Skeletal muscle cell (primary cell): ENCODE measurements around the gene EFNB1.
A peak's percentile ranks its signal among the peaks of the same experiment; 100 is the strongest.
"Not testable (repeated sequence)": the region's sequence is repeated elsewhere in the genome, so short reads cannot be mapped to it uniquely, and the experiment has no call there.

Experiments
- DNase-seq: peaks from one replicate; pipeline ENCODE4 v3.0.0-alpha.2; 2010; ENCODE audit warnings: low read depth
- H3K4me3 ChIP-seq: 2 replicates; pipeline ENCODE4 v1.5.1; 2011; ENCODE audit warnings: low read depth, mild to moderate bottlenecking, control low read depth, low read length, moderate library complexity

The EFNB1 gene

GRCh38 chrX:68828740-68829581 lies at the start of gene EFNB1:
TSS of gene EFNB1 (plus strand) at chrX:68829021. CDS start at chrX:68829777, 756 bp downstream.
- peak within 1 kb of the TSS; percentile 72 for H3K4me3 ChIP-seq
- DNase-seq, result peak; percentile 90

DNA sequence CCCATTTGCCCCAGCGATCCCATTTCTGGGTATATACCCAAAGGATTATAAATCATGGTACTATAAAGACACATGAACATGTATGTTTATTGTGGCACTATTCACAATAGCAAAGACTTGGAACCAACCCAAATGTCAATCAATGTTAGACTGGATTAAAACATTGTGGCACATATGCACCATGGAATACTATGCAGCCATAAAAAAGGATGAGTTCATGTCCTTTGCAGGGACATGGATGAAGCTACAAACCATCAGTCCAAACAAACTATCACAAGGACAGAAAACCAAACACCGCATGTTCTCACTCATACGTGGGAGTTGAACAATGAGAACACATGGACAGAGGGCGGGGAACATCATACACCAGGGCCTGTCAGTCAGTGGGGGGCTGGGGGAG lies 47.5 kb upstream of the EFNB1 start:
- not testable (repeated sequence) for H3K4me3 ChIP-seq, DNase-seq

- no peak for DNase-seq
- H3K4me3 ChIP-seq, result no peak overlapping the region
These were observed 44.0 kb upstream of the EFNB1 start for GRCh38 chrX:68784816-68785215.

DNA sequence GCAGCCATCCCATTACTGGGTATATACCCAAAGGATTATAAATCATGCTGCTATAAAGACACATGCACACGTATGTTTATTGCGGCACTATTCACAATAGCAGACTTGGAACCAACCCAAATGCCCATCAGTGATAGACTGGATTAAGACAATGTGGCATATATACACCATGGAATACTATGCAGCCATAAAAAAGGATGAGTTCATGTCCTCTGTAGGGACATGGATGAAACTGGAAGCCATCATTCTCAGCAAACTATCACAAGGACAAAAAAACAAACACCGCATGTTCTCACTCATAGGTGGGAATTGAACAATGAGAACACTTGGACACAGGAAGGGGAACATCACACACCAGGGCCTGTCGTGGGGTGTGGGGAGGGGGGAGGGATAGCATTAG lies 42.2 kb upstream of the EFNB1 start:
- not testable (repeated sequence) for DNase-seq

GRCh38 chrX:68789966-68790365 lies 38.9 kb upstream of the EFNB1 start:
- no peak for DNase-seq
- no peak overlapping the region for H3K4me3 ChIP-seq

More for the DNA sequence above, 42.2 kb upstream of the EFNB1 start:
- not testable (repeated sequence) for H3K4me3 ChIP-seq

GRCh38 chrX:68792083-68792482 lies 36.7 kb upstream of the EFNB1 start:
- no peak for DNase-seq
- H3K4me3 ChIP-seq, result no peak overlapping the region

DNA sequence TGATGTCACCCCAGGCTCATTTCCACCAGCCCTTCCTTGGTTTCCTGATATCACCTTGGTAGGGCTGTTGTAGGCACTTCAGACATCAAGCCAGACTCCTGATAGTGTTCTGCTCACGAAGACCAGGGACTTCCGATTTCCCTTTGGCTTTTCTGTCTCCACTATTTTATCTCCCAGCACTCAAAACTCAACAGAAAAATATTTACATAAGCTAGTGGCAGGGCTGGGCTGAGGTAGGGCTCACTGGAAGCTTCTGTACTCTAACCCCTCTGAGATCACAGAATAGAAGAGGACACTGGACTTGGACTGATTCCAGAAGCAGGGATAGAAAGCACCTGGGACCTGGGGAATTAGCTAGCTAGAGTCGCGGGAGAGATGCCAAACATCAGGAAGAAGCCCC lies 34.4 kb upstream of the EFNB1 start:
- no peak for DNase-seq
- H3K4me3 ChIP-seq, result no peak overlapping the region

DNA sequence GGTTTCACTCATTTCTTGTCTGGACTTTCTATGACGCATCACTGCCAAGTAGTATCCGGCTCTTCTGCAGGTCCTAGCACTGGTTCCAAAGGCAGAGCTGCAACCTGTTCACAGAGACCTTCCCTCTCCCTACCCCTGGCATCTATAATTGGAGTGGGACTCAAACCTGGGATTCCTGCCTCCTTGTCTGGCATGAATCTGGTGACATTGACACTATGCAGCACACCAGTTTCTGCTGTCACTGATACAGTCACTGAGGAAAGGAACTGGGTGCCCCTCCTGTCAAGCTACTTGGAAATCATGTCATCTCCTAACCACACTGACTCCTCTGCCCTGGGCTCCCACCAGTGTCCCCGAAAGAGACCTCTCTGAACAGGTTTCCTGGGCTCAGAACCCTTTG lies 33.1 kb upstream of the EFNB1 start:
- no peak overlapping the region for H3K4me3 ChIP-seq
- no peak for DNase-seq

DNA sequence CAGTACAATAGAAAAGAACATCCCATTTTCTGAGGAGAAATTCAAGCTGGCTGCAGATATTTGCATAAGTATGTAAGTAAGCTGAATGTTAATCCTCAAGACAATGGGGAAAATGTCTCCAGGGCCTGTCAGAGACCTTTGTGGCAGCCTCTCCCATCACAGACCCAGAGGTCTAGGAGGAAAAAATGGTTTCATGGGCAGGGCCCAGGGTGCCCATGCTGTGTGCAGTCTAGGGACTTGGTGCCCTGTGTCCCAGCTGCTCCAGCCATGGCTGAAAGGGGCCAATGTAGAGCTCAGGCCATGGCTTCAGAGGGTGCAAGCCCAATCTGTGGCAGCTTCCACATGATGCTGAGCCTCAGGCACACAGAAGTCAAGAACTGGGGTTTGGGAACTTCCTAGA lies 30.4 kb upstream of the EFNB1 start:
- not testable (repeated sequence) for DNase-seq

GRCh38 chrX:68801737-68802290 lies 27.0 kb upstream of the EFNB1 start:
- H3K4me3 ChIP-seq, result no peak overlapping the region
- no peak for DNase-seq

More for the DNA sequence above, 30.4 kb upstream of the EFNB1 start:
- not testable (repeated sequence) for H3K4me3 ChIP-seq

DNA sequence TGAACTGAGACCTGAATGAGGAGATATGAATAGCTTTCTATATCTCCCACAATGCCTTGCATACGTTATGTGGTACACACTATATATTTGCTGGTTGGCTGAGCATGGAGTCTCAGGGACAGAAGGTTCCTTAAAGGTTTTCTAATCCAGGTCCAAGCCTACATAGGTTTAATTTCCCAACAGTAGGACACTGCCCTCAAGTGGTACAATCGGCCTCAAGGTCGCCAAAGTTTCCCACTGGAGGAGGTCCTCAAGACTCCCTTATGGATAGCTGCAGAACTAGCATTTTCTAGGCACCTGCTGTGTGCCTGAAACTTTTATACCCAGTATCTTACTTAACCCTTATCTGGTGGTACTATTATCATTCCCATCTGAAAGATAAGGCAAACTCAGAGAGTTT lies 21.0 kb upstream of the EFNB1 start:
- no peak overlapping the region for H3K4me3 ChIP-seq
- no peak for DNase-seq

DNA sequence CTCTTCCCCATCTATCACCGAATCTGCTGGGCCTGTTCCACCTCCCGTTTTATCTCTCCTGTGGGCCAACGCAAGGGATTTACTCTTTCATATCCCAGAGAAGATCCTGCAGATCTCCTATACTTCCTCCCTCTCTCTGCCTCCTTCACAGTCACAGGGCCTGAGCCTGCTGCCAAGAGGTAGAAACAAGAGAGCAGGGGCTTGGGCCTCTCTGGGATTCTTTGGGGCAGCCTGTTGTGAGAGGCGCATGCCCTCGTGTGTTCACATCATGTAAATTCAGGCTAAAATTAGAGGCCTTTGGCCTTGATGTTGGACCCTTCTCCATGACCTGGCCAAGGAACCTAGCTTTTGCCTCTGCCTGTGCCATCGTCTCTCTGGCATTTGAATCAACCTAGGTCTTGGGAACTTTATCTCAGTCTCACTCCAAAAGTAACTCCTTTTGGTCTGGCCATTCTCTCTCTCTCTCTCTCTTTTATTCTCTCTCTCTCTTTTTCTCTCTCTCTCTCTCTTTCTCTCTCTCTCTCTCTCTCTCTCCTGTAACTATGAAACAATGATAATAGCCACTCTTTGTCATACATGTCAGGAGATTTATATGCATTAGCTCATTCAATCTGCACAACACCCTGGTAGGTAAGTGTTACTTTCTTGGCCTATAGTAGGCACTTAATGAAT lies 20.0 kb upstream of the EFNB1 start:
- no peak overlapping the region for H3K4me3 ChIP-seq
- DNase-seq, result no peak

- H3K4me3 ChIP-seq, result no peak overlapping the region
- no peak for DNase-seq
These were observed 8.2 kb upstream of the EFNB1 start for GRCh38 chrX:68820476-68821110.

- no peak overlapping the region for H3K4me3 ChIP-seq
- DNase-seq, result no peak
These were observed 7.2 kb upstream of the EFNB1 start for GRCh38 chrX:68821616-68822015.

DNA sequence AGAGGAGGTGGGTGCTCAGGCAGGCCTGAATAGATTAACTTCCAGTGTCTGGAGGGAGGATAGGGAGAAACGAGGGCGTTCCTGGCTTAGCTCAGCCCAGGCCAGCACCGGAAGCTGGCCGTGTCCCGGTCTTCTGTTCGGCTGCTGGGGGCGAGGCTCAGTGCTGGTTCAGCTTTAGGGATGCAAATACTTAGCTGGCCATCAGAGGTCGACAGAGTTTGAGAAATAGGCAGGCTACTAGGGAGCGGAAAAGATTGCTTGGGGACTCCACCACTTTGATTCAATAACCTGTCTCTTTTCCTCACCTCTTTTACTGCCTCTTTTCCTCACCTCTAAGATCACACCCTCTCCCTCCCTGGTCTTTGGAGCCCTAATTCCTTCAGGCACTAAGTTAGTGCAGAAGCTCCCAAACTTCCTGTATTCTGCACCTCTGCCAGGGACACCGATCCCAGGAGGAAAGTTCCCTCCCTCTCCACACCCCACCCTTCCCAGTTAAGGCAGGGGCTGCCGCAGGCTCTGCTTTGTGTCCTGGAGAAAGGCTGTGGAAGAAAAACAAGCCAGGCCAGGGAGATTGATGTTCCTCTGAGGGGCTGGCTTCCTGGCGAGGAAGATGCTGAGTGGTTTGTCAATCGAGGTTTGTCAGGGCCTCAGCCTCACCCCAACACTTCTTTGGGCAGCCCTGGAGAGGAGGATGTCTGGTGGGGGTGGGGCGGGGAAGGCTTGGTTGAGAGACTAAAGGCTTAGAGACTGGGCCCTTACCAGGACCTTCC lies 6.0 kb upstream of the EFNB1 start:
- H3K4me3 ChIP-seq, result no peak overlapping the region
- DNase-seq, result no peak

GRCh38 chrX:68823413-68824151 lies 5.2 kb upstream of the EFNB1 start:
- H3K4me3 ChIP-seq, result no peak overlapping the region
- DNase-seq, result no peak

GRCh38 chrX:68824152-68824433 lies 4.7 kb upstream of the EFNB1 start:
- no peak for DNase-seq
- H3K4me3 ChIP-seq, result no peak overlapping the region

DNA sequence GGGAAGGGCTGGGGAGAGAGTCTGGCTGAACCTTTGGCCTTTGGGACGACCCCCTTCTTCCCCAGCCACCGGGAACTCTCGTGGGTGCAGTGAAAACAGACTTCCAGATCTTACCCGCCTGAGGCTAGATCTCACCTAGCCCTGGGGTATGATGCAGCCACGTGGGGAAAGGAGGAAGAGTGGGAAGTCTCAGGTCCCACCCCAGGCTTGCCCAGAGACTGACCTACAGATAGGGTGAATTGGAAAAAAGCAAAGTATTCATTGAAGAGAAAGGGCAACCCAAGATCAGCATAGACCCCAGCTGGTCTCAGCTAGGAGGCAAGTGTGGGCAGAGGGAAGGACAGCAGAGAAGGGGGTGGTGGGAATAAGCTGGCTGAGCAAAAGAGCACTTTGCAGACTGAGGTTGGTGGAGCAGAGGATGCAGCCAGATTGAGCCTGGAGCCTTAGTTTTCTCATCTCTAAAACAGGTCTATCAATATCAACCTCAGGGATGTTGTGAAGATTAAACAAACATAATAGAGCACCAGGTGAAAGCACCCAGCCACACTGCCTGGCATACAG lies 4.2 kb upstream of the EFNB1 start:
- DNase-seq, result no peak
- H3K4me3 ChIP-seq, result no peak overlapping the region
